WERI-Rb-1 (cell line): ENCODE measurements around the gene HDAC10.

Experiments
- DNase-seq: peaks from one replicate; pipeline ENCODE4 v3.0.0-alpha.2; 2020
- H3K27ac ChIP-seq: fragments of 250-450 bp; sonication (Bioruptor Pico); 2 replicates; pipeline ENCODE4 v1.5.1; 2020; ENCODE audit warnings: mild to moderate bottlenecking, moderate library complexity
- H3K27me3 ChIP-seq: fragments of 250-450 bp; sonication (Bioruptor Pico); 2 replicates; pipeline ENCODE4 v1.5.1; 2021; ENCODE audit warnings: mild to moderate bottlenecking, low read depth, moderate library complexity; ENCODE audit not compliant: insufficient read depth, severe bottlenecking
- H3K36me3 ChIP-seq: fragments of 250-450 bp; sonication (Bioruptor Pico); 2 replicates; pipeline ENCODE4 v1.5.1; 2020; ENCODE audit warnings: mild to moderate bottlenecking, moderate library complexity
- H3K4me3 ChIP-seq: 2 replicates; pipeline ENCODE4 v1.5.1; 2011; ENCODE audit warnings: low read depth, mild to moderate bottlenecking, control low read depth, low read length
- H3K9me3 ChIP-seq: fragments of 250-450 bp; sonication (Bioruptor Pico); 2 replicates; pipeline ENCODE4 v1.5.1; 2021; ENCODE audit warnings: mild to moderate bottlenecking, moderate library complexity; ENCODE audit not compliant: severe bottlenecking
- CTCF ChIP-seq: IDR thresholded peaks from 2 replicates; pipeline ENCODE4 v1.5.1; 2011; ENCODE audit warnings: low read depth, mild to moderate bottlenecking, control low read depth, inconsistent platforms, low read length

The HDAC10 gene

DNA sequence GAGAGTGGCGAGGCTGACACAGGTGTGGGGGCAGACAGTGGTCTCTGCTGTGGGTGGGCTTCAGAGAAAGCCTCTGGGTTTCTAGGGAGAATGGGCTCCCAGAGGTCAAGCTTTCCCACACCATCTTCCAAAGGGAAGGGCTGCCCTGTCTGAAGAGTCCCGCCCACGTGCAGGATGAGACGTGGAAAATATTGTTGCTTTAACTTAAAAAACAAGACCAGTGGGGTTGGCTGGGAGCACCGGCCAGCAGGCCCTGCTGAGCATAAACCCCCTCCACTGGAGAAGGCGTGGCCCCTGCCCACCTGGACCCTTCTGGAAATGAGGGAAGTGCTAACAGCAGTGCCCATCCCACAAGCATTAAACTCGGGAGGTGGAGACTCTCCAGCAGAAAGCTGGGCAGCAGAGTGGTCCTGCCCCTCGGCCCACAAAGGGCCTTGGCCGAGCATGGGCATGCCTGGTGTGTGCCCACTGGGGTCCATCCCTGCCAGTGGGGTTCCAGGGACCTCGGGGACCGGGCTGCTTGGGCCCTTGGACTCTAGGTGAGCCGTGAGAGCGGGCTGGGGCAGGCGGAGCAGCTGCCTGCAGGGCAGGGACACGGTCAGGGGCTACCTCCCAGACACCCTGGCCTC is 34.9 kb downstream of the HDAC10 start:
- DNase-seq: no peak
- Histone ChIP-seq H3K27ac (no peak overlapping the region), H3K9me3 (no peaks in the 10 kb centered on the region), H3K27me3 (no peaks in the 10 kb centered on the region), H3K36me3 (peaks cover 84% of the 10 kb centered on the region), H3K4me3 (no peak overlapping the region)
- no peak for TF ChIP-seq CTCF

DNA sequence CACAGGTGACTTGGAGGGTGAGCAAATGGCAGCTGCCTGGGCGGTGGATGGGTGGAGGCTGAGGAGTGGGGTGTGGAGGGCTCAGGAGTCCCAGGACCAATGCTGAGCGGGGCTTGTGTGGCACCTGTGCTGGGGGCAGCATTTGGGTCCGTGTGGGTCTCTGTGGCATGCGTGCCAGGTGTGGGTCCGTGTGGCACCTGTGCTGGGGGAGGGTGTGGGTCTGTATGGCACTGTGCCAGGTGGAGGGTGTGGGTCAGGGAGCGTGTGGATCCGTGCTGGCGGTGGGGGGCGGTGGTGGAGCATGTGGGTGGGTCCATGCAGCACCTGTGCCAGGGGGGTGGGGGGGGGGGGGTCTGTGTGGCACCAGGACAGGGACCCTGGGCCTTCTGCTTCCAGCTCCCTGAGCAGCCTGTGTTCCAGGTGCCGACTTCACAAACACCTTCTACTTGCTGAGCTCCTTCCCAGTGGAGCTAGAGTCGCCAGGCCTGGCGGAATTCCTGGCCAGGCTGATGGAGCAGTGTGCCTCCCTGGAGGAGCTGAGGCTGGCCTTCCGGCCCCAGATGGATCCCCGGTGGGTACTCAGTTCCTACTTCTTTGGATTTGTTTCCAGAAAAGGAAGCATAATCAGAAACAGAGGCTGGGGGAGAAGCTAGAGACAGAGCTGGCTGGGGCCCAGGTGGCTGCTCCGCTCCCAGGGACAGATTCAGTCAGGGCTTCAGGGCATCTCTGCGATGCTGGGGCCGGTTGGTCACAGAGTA is 35.6 kb downstream of the HDAC10 start:
- no peak overlapping the region for H3K27ac ChIP-seq
- H3K36me3 ChIP-seq: peaks cover 88% of the 10 kb centered on the region
- H3K27me3 ChIP-seq: no peaks in the 10 kb centered on the region
- no peaks in the 10 kb centered on the region for H3K9me3 ChIP-seq
- no peak for TF ChIP-seq CTCF
- no peak for DNase-seq
- no peak overlapping the region for H3K4me3 ChIP-seq

- Histone ChIP-seq H3K9me3 (no peaks in the 10 kb centered on the region), H3K27me3 (no peaks in the 10 kb centered on the region), H3K36me3 (peaks cover 67% of the 10 kb centered on the region), H3K4me3 (no peak overlapping the region), H3K27ac (no peak overlapping the region)
- no peak for TF ChIP-seq CTCF
- no peak for DNase-seq
Observed at GRCh38 chr22:50213263-50213662, 37.8 kb downstream of the HDAC10 start.

- no peak overlapping the region for H3K4me3 ChIP-seq
- no peaks in the 10 kb centered on the region for H3K27me3 ChIP-seq
- no peaks in the 10 kb centered on the region for H3K9me3 ChIP-seq
- H3K27ac ChIP-seq: no peak overlapping the region
- DNase-seq: no peak
- no peak for TF ChIP-seq CTCF
- peaks cover 57% of the 10 kb centered on the region for H3K36me3 ChIP-seq
Observed at GRCh38 chr22:50211147-50211546, 39.9 kb downstream of the HDAC10 start.

GRCh38 chr22:50210378-50211139 is 40.5 kb downstream of the HDAC10 start:
- Histone ChIP-seq H3K9me3 (no peaks in the 10 kb centered on the region), H3K4me3 (no peak overlapping the region), H3K36me3 (peaks cover 55% of the 10 kb centered on the region), H3K27me3 (no peaks in the 10 kb centered on the region), H3K27ac (no peak overlapping the region)
- no peak for DNase-seq
- TF ChIP-seq CTCF: no peak
